NCI-H128 (cell line): ENCODE measurements around the gene MANF.
"Not testable (repeated sequence)": the region's sequence is repeated elsewhere in the genome, so short reads cannot be mapped to it uniquely, and the experiment has no call there.

Experiments
- DNase-seq: peaks from one replicate; lab custom pipeline; 2025; ENCODE audit not compliant: unreplicated experiment; lab: John Stamatoyannopoulos, UW

Gene MANF

GRCh38 chr3:51371943-51372557 is 13.0 kb upstream of the MANF start:
- peak; percentile 18 for DNase-seq

DNA sequence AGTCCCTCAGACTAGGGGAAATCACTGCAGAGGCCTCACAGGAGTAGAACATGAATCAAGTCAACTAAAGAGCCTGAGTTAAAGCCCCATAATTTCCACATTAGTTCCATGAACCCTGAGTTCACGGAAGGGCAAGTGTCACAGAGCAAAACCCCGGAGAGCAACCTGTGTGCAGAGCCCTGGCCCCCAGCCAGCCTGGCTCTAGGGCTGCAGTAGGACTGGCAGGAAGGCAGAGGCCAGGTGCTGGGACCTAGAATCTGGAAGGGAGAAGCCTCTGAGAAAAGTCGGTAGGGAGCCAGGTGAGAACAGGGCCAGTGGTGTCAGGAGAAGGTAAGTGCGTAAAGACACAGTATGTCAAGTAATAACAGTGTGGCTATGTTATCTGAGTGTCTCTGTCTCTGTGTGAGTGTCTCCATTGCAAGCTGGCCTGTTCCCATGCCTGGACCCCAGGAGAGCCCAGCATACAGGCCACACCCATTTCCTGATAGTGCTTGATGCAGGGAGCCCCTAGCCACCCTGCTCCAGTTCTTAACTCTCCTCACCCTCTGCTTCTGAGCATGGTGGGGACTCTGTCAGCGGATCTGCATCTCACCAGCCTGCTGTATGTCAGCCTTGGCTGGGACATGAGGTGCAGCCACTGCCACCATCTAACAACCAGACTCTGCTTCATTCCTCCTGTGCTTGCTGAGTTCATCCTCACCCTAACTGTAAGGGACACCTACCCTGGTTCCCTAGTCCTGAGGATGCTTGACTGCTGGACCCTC is 11.3 kb upstream of the MANF start:
- no peak for DNase-seq

DNA sequence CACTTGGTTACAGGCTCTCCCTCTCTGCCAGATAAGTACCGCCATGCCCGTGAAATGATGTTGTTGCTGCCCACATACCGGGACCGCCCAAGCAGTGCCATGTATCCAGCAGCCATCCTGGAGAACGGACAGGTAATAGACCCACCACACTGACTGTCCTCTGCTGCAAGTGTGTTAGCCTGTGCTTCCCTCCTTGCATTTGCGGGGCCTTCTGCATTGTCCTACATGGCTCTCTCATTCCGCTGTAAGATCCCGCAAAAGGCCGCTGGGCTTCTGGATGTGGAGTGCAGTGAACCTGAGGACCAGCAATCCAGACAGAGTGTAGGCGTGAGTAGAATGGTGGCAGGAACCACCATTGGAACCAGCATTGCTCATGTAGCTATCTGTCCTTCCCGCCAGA is 10.6 kb upstream of the MANF start:
- DNase-seq, result no peak

GRCh38 chr3:51375136-51375535 is 10.0 kb upstream of the MANF start:
- DNase-seq, result no peak

DNA sequence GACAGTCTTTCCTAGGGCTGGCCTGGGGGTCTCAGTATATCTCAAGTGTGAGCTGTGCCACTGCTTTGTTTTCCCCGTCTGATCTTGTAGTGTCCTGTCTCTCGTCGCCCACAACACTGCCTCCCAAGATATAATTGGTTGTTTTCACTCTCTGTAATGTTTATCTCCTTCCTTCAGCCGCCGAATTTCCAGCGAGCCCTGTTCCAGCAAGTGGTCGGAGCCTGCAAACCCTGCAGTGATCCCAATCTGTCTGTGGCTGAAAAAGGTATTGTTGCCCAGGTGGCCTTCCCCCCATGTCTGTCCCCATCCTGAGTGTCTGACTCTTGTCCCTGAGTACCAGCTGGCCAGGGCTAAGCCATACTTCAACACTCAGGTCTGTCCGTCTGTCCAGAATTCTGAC is 9.5 kb upstream of the MANF start:
- DNase-seq, result no peak

GRCh38 chr3:51378065-51378464 is 7.0 kb upstream of the MANF start:
- DNase-seq, result no peak

DNA sequence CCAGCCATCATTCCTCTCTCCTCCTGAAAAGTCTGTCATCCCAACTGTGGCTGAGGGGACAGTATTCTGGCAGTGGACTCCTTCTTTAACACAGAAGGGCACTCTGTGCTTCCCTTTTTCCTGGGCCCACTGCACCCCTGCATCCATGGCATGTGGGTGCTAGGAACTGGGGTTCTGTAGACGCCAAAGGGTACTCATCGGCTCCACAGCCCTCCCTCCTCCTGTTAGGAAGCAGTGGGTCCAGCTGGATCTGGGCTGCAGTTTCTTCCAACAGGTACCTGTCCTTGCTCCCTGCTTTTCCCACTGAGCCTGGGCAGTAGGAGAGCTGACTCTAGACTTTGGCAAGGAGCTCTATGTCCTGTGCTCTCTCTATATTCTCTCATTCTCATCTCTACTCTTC is 6.4 kb upstream of the MANF start:
- no peak for DNase-seq

GRCh38 chr3:51379301-51379700 is 5.8 kb upstream of the MANF start:
- no peak for DNase-seq

- no peak for DNase-seq
Measured at GRCh38 chr3:51379746-51380455, 5.2 kb upstream of the MANF start.

GRCh38 chr3:51380601-51381332 is 4.3 kb upstream of the MANF start:
- no peak for DNase-seq

- DNase-seq, result no peak
Measured at GRCh38 chr3:51381333-51381705, 3.8 kb upstream of the MANF start.

GRCh38 chr3:51382076-51382745 is 2.9 kb upstream of the MANF start:
- DNase-seq, result no peak

DNA sequence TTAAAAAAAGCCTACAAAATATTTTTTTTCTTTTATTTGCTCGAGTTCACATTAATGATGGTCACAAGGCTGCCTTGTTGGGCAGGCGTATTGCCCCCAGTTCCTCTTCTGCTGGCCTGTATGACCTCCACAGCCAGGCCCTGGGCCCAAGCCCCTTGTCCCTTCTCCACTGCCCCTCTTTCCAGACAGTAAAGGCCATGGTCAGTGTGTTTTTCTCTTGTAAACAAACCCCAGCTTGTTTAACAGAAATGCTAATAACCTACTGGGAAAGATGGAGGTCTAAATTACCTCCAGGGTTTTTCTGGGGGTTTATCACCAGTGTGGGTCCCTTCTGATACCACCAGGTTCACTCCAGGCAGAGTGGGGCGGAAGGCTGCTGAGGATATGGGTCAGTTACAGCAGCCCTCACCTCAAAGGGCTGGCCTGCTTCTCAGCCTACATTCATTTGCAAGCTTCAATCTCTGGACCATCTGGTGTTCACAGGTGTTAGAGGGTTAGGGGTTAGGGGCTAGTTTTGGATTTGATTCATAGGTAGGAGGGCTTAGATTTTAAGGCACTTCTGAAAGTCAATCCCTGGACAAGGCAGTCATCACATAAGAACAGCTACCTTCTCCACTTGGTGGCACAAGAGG is 2.0 kb upstream of the MANF start:
- DNase-seq, result no peak

DNA sequence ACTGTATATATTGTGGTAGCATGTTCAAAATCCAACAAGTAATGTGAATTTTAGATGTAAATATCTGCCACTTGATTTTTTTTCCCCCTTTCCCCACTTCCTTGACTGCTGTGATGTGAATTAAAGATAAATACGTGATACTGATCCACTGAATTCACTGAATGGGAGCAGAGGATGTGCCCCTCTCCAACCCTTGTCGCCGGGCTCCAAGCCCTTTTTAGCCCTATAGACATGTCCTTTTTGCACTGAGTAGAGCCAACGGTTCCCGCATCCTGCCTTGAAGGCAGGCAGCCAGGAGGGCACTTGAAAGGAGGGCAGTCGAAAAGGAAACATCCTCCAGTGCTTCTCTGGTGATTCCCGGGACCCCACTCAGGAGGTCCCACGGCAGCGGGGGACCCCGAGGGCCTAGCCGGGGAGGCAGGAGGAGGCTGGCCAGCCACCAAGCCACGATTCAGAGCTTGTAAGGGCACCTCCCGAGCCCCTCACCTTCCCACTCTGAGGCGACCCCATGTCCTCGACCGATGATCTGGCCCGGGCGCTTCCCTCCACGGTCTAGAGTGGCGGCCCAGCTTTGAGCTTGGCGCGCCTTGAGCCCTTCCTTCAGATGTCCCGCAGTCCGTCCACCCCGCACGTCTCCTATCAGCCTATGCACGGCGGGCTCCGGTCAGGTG is 901 bp upstream of the MANF start:
- DNase-seq, result no peak

GRCh38 chr3:51385621-51386091 is 565 bp downstream of the MANF start:
- no peak for DNase-seq

GRCh38 chr3:51386159-51386851 is 1.2 kb downstream of the MANF start:
- DNase-seq, result no peak

DNA sequence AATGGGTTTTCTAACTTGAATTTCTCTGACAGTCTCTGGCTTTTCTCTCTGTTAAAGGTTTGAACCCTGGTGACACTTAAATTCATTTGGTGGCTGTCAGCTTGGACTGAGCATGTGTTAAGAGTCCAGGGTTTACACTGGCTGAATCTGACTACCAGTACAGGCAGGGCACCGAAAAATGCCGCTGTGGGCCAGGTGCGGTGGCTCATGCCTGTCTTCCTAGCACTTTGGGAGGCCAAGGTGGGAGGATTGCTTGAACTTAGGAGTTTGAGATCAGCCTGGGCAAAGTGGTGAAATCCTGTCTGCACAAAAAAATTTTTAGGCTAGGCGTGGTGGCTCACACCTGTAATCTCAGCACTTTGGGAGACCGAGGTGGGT is 1.8 kb downstream of the MANF start:
- DNase-seq, result no peak

GRCh38 chr3:51387281-51387680 is 2.2 kb downstream of the MANF start:
- DNase-seq, result not testable (repeated sequence)

- no peak for DNase-seq
Measured at GRCh38 chr3:51388286-51389029, 3.4 kb downstream of the MANF start.
